ENCODE measurements around the gene CTBP2. TPM values are rescaled to one million over a fixed set of nuclear protein-coding genes. Genes with fewer than 3 reads are reported as not detected.

The CTBP2 gene
- total RNA-seq, 4 donors from 2014 or later = 74.8 to 103 (median 79.2) TPM

GRCh38 chr10:124975977-124976514 lies 184.3 kb downstream of the CTBP2 start:
- ATAC-seq = no peak
- Histone ChIP-seq H3K4me3 (no peak overlapping the region), H3K4me1 (peaks cover 0 to 28% (median 8%) of the 10 kb centered on the region in 3 donors), H3K9me3 (no peaks in the 10 kb centered on the region), H3K27ac (no peak overlapping the region), H3K36me3 (peaks cover 0 to 28% of the 10 kb centered on the region in 2 donors), H3K27me3 (no peaks in the 10 kb centered on the region)
- 71 to 88% methylated on average over 4 of the region's 5 CpGs for WGBS, 2 donors (ENCODE audit: low coverage in 1 of 2)
- no peak for TF ChIP-seq POLR2A (IDR thresholded peaks at IDR 0.05)
- TF ChIP-seq CTCF (IDR thresholded peaks at IDR 0.05) = no peak
- no peak for TF ChIP-seq POLR2AphosphoS5 (IDR thresholded peaks at IDR 0.05)
- TF ChIP-seq EP300 (IDR thresholded peaks at IDR 0.05) = no peak

GRCh38 chr10:124974131-124974530 lies 186.2 kb downstream of the CTBP2 start:
- no peaks in the 10 kb centered on the region for H3K27me3 ChIP-seq
- H3K27ac ChIP-seq = no peak overlapping the region
- H3K9me3 ChIP-seq = no peaks in the 10 kb centered on the region
- TF ChIP-seq POLR2A (IDR thresholded peaks at IDR 0.05) = no peak
- peaks cover 0 to 35% of the 10 kb centered on the region in 2 donors for H3K36me3 ChIP-seq
- WGBS, 2 donors (ENCODE audit: low coverage in 1 of 2) = 81 to 84% methylated on average over 5 of the region's 5 CpGs
- peaks cover 2 to 48% (median 15%) of the 10 kb centered on the region in 3 donors for H3K4me1 ChIP-seq
- no peak for ATAC-seq
- H3K4me3 ChIP-seq = no peak overlapping the region

GRCh38 chr10:124972637-124973036 lies 187.7 kb downstream of the CTBP2 start:
- Histone ChIP-seq H3K27me3 (no peaks in the 10 kb centered on the region), H3K4me3 (no peak overlapping the region), H3K9me3 (no peaks in the 10 kb centered on the region), H3K36me3 (peaks cover 0 to 50% of the 10 kb centered on the region in 2 donors), H3K4me1 (peaks cover 2 to 45% (median 15%) of the 10 kb centered on the region in 3 donors), H3K27ac (no peak overlapping the region)
- TF ChIP-seq POLR2A (IDR thresholded peaks at IDR 0.05) (no peak), CTCF (IDR thresholded peaks at IDR 0.05) (no peak), POLR2AphosphoS5 (IDR thresholded peaks at IDR 0.05) (no peak), EP300 (IDR thresholded peaks at IDR 0.05) (no peak)
- 83% methylated on average over 7 of the region's 7 CpGs for WGBS, 2 donors (ENCODE audit: low coverage in 1 of 2)
- ATAC-seq = no peak

- no peaks in the 10 kb centered on the region for H3K9me3 ChIP-seq
- no peak overlapping the region for H3K4me3 ChIP-seq
- no peaks in the 10 kb centered on the region for H3K27me3 ChIP-seq
- peaks cover 2 to 56% (median 15%) of the 10 kb centered on the region in 3 donors for H3K4me1 ChIP-seq
- H3K36me3 ChIP-seq = peaks cover 0 to 57% of the 10 kb centered on the region in 2 donors
- no peak for ATAC-seq
- no peak for TF ChIP-seq POLR2AphosphoS5 (IDR thresholded peaks at IDR 0.05)
- no peak for TF ChIP-seq EP300 (IDR thresholded peaks at IDR 0.05)
- no peak for TF ChIP-seq CTCF (IDR thresholded peaks at IDR 0.05)
- TF ChIP-seq POLR2A (IDR thresholded peaks at IDR 0.05) = no peak
- H3K27ac ChIP-seq = peak overlapping the region in 3 of 4 donors; percentile 53 to 59 (median 59)
- WGBS, 2 donors (ENCODE audit: low coverage in 1 of 2) = 5 to 9% methylated on average over 2 of the region's 2 CpGs
Observed at GRCh38 chr10:124971276-124971675, 189.1 kb downstream of the CTBP2 start.

- TF ChIP-seq CTCF (IDR thresholded peaks at IDR 0.05) (no peak), POLR2A (IDR thresholded peaks at IDR 0.05) (no peak), EP300 (IDR thresholded peaks at IDR 0.05) (no peak), POLR2AphosphoS5 (IDR thresholded peaks at IDR 0.05) (no peak)
- H3K4me3 ChIP-seq = no peak overlapping the region
- no peak overlapping the region for H3K27ac ChIP-seq
- no peaks in the 10 kb centered on the region for H3K27me3 ChIP-seq
- ATAC-seq = no peak
- peaks cover 0 to 30% of the 10 kb centered on the region in 2 donors for H3K36me3 ChIP-seq
- no peaks in the 10 kb centered on the region for H3K9me3 ChIP-seq
- WGBS, 2 donors (ENCODE audit: low coverage in 1 of 2) = 69 to 87% methylated on average over 2 of the region's 2 CpGs
- H3K4me1 ChIP-seq = peaks cover 2 to 79% (median 15%) of the 10 kb centered on the region in 3 donors
Observed at GRCh38 chr10:124967255-124967654, 193.1 kb downstream of the CTBP2 start.

Measured in gastroesophageal sphincter (tissue), 4 donors.